ENCODE results near the gene RPUSD3. TPM values are rescaled to one million over a fixed set of nuclear protein-coding genes. Genes with fewer than 3 reads are reported as not detected.

Gene RPUSD3
- total and polyA plus RNA-seq, 2 donors (not counting 3 experiments of a cell fraction or from before 2014, with no cell fraction given): 38.9 to 56.6 TPM

DNA sequence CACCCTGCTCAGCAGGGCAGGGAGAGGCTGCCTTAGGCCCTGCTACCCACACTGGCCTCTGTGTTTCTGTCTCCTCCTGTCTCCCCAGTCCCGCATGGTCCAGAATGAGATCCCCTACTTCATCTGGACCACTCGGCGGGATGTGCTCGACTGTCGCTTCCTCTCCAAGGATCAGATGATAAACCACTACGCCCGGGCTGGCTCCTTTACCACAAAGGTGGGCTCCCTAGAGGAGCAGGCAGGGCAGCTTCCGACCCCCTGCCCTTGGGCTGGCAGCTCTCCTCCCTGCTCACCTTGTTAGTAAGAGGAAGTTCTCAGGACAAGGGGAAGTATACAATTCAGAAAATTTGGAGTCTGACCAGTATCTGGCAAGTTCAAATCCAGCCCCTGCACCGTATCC is 27.8 kb downstream of the RPUSD3 start:
- no peak for TF ChIP-seq FOS (IDR thresholded peaks at IDR 0.05; ENCODE audit: borderline replicate concordance, insufficient read depth, low read length)
- no peak for TF ChIP-seq JUN (IDR thresholded peaks at IDR 0.05; ENCODE audit: borderline replicate concordance, insufficient read depth, insufficient read length, low read depth)
- TF ChIP-seq MYC (IDR thresholded peaks at IDR 0.05; ENCODE audit: low read depth, low read length): no peak
- no peak for TF ChIP-seq GATA2 (IDR thresholded peaks at IDR 0.05; ENCODE audit: insufficient read depth, insufficient read length, low read depth, low read length)
- no peak for TF ChIP-seq EZH2 (IDR thresholded peaks at IDR 0.05; ENCODE audit: borderline replicate concordance, low read depth, low read length, severe bottlenecking)
- TF ChIP-seq, protein P1, sequence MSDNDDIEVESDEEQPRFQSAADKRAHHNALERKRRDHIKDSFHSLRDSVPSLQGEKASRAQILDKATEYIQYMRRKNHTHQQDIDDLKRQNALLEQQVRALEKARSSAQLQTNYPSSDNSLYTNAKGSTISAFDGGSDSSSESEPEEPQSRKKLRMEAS (IDR thresholded peaks at IDR 0.05; ENCODE audit: insufficient read depth, insufficient read length): no peak
- TF ChIP-seq POLR2AphosphoS5 (IDR thresholded peaks at IDR 0.05; ENCODE audit: insufficient read depth, low read depth, low read length): no peak
- TF ChIP-seq, protein P2, sequence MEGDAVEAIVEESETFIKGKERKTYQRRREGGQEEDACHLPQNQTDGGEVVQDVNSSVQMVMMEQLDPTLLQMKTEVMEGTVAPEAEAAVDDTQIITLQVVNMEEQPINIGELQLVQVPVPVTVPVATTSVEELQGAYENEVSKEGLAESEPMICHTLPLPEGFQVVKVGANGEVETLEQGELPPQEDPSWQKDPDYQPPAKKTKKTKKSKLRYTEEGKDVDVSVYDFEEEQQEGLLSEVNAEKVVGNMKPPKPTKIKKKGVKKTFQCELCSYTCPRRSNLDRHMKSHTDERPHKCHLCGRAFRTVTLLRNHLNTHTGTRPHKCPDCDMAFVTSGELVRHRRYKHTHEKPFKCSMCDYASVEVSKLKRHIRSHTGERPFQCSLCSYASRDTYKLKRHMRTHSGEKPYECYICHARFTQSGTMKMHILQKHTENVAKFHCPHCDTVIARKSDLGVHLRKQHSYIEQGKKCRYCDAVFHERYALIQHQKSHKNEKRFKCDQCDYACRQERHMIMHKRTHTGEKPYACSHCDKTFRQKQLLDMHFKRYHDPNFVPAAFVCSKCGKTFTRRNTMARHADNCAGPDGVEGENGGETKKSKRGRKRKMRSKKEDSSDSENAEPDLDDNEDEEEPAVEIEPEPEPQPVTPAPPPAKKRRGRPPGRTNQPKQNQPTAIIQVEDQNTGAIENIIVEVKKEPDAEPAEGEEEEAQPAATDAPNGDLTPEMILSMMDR (IDR thresholded peaks at IDR 0.05; ENCODE audit: extremely low read depth in 1 of 2, insufficient read depth in 1 of 2, low read depth in 1 of 2, low read length in 2 of 2): no peak
- TF ChIP-seq POLR2A (IDR thresholded peaks at IDR 0.05; ENCODE audit: low read depth, low read length): no peak
- Histone ChIP-seq H3K27ac (ENCODE audit: insufficient read depth, low read depth, low read length) (no peak overlapping the region), H3K4me2 (ENCODE audit: insufficient read depth, low read length) (no peak overlapping the region), H3K9me3 (replicated peaks; ENCODE audit: control insufficient read depth, insufficient read depth, low read length) (no peaks in the 10 kb centered on the region), H3K79me2 (ENCODE audit: control insufficient read depth, insufficient read depth, low read length) (no peaks in the 10 kb centered on the region), H3K36me3 (ENCODE audit: control insufficient read depth in 2 of 2, extremely low read depth in 1 of 2, insufficient read depth in 2 of 2, low read length in 2 of 2) (peaks cover 0 to 5% of the 10 kb centered on the region in 2 experiments), H4K20me1 (replicated peaks; ENCODE audit: control insufficient read depth, extremely low read depth, insufficient read depth, low read length) (no peaks in the 10 kb centered on the region), H3K9ac (replicated peaks; ENCODE audit: extremely low read depth, insufficient read depth, low read length) (no peak overlapping the region), H3K9me1 (replicated peaks; ENCODE audit: control insufficient read depth, extremely low read depth, insufficient read depth, low read length) (no peaks in the 10 kb centered on the region), H3K27me3 (ENCODE audit: control insufficient read depth in 2 of 2, insufficient read depth in 2 of 2, low read length in 2 of 2) (no peaks in the 10 kb centered on the region), H3K4me1 (ENCODE audit: control insufficient read depth, extremely low read depth, insufficient read depth, low read length) (peaks cover under 1% of the 10 kb centered on the region), H3K4me3 (replicated peaks in 1 of 3; ENCODE audit: insufficient read depth in 1 of 3, low read depth in 1 of 3, low read length in 3 of 3) (no peak overlapping the region), H2AFZ (ENCODE audit: low read depth, low read length) (no peak overlapping the region)
- CTCF ChIA-PET: interaction anchor here (1.2 kb wide), 1 partner anchor 130 kb away, joined by 3 read pairs; no protein-coding TSS in a partner anchor
- DNase-seq (ENCODE audit: low read depth, low spot score) (no peak), FAIRE-seq (no peak)
- POLR2A ChIA-PET: no interaction called here
- dilution Hi-C loops (cut with MboI; ENCODE audit: extremely low pct_ligation_motif_present, low sequenced_read_pairs): no loop called here
- no TSS peak for BruUV-seq (replicated peaks)
- intact Hi-C loops (cut with micrococcal nuclease): loop anchor here (10.0 kb wide), 1 partner anchor 329 kb away; the partner anchor contains the start of gene VHL

Data from endothelial cell of umbilical vein (primary cell).